ENCODE data around the gene PRUNE1.

The PRUNE1 gene

GRCh38 chr1:150994248-150994647 lies 14.0 kb upstream of the PRUNE1 start:
- Histone ChIP-seq H3K4me2 (no peak overlapping the region), H3K36me3 (ENCODE audit: insufficient read depth) (no peaks in the 10 kb centered on the region), H3K4me3 (IDR thresholded peaks at IDR 0.05; ENCODE audit: insufficient read depth, low read depth, low read length) (no peak overlapping the region), H3K79me2 (ENCODE audit: insufficient read depth, low read depth) (no peaks in the 10 kb centered on the region), H3K4me1 (ENCODE audit: low read depth, poor library complexity, severe bottlenecking) (peaks cover 23% of the 10 kb centered on the region), H4K20me1 (ENCODE audit: insufficient read depth) (no peaks in the 10 kb centered on the region), H3K27ac (no peak overlapping the region), H3K27me3 (ENCODE audit: insufficient read depth, low read depth) (no peaks in the 10 kb centered on the region), H3K9ac (no peak overlapping the region), H2AFZ (ENCODE audit: low read depth) (no peak overlapping the region)
- TF ChIP-seq, protein P1, sequence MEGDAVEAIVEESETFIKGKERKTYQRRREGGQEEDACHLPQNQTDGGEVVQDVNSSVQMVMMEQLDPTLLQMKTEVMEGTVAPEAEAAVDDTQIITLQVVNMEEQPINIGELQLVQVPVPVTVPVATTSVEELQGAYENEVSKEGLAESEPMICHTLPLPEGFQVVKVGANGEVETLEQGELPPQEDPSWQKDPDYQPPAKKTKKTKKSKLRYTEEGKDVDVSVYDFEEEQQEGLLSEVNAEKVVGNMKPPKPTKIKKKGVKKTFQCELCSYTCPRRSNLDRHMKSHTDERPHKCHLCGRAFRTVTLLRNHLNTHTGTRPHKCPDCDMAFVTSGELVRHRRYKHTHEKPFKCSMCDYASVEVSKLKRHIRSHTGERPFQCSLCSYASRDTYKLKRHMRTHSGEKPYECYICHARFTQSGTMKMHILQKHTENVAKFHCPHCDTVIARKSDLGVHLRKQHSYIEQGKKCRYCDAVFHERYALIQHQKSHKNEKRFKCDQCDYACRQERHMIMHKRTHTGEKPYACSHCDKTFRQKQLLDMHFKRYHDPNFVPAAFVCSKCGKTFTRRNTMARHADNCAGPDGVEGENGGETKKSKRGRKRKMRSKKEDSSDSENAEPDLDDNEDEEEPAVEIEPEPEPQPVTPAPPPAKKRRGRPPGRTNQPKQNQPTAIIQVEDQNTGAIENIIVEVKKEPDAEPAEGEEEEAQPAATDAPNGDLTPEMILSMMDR (conservative IDR thresholded peaks at IDR 0.05; ENCODE audit: low read depth, low read length), result no peak

GRCh38 chr1:150995460-150995859 lies 12.8 kb upstream of the PRUNE1 start:
- Histone ChIP-seq H4K20me1 (ENCODE audit: insufficient read depth) (no peaks in the 10 kb centered on the region), H3K9ac (peak overlapping the region; percentile 8; the same call in 1 of the 2 replicates), H3K36me3 (ENCODE audit: insufficient read depth) (no peaks in the 10 kb centered on the region), H3K27me3 (ENCODE audit: insufficient read depth, low read depth) (no peaks in the 10 kb centered on the region), H2AFZ (ENCODE audit: low read depth) (peak overlapping the region; percentile 85), H3K4me3 (IDR thresholded peaks at IDR 0.05; ENCODE audit: insufficient read depth, low read depth, low read length) (peak overlapping the region; percentile 83), H3K79me2 (ENCODE audit: insufficient read depth, low read depth) (no peaks in the 10 kb centered on the region), H3K4me2 (peak overlapping the region; percentile 39), H3K4me1 (ENCODE audit: low read depth, poor library complexity, severe bottlenecking) (peaks cover 23% of the 10 kb centered on the region), H3K27ac (no peak overlapping the region)
- TF ChIP-seq, protein P1 (conservative IDR thresholded peaks at IDR 0.05; ENCODE audit: low read depth, low read length), result no peak

DNA sequence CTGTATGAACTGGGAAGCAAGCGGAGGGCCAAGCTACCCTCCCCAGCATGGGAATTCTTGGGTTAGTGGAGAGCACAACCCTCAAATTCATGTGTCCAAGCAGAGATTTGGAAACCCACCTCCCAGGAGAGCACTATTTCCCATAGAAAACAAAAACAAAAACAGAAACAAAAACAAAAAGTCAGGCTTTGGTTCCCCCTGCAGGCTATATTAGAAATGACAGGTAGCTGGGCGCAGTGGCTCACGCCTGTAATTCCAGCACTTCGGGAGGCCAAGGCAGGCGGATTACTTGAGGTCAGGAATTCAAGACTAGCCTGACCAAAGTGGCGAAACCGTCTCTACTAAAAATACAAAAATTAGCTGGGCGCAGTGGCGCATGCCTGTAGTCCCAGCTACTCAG lies 12.4 kb upstream of the PRUNE1 start:
- no peaks in the 10 kb centered on the region for H3K36me3 ChIP-seq (ENCODE audit: insufficient read depth)
- TF ChIP-seq, protein P1 (conservative IDR thresholded peaks at IDR 0.05; ENCODE audit: low read depth, low read length), result peak; percentile 100
- H3K9ac ChIP-seq, result peak overlapping the region; percentile 8; the same call in 1 of the 2 replicates
- no peak overlapping the region for H3K27ac ChIP-seq
- H3K27me3 ChIP-seq (ENCODE audit: insufficient read depth, low read depth), result no peaks in the 10 kb centered on the region
- H3K4me1 ChIP-seq (ENCODE audit: low read depth, poor library complexity, severe bottlenecking), result peaks cover 23% of the 10 kb centered on the region
- H3K4me3 ChIP-seq (IDR thresholded peaks at IDR 0.05; ENCODE audit: insufficient read depth, low read depth, low read length), result peak overlapping the region; percentile 83
- peak overlapping the region; percentile 39 for H3K4me2 ChIP-seq
- no peaks in the 10 kb centered on the region for H3K79me2 ChIP-seq (ENCODE audit: insufficient read depth, low read depth)
- peak overlapping the region; percentile 85 for H2AFZ ChIP-seq (ENCODE audit: low read depth)
- H4K20me1 ChIP-seq (ENCODE audit: insufficient read depth), result no peaks in the 10 kb centered on the region

DNA sequence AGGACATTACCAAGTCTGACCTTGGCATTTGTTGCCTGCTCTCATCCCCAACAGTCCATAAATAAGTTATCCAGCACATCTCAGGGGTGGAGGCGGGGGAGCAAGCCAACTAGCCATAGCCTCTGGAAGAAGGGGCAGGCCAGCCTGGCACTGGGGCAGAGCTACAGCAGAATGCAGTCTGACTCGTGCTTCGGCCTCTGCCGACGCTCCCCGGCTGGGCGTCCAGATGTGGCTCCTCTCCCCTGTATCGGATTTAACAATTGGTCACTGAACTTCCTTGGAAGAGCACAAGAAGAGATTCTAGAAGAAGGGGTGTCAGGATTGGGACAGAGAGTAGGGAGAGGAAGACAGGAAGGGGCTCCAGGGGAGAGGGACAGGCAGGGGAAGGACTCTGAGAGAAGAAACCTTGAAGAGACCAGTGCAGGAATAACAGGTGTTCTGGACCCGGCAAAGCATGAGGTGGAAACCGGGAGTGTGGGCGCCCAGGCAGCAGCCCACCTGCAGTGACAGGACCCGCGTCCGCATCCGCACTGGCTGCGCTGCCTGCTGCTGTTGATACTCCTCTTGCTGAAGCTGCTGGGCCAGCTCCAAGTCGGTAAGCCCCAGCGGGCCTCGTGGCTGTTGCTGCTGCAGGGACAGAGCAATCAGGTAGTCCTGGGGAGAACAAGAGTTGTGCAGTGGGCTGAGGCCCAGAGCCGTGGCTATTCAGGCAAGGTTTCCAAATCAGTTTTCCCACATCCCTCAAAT lies 10.9 kb upstream of the PRUNE1 start:
- H3K27me3 ChIP-seq (ENCODE audit: insufficient read depth, low read depth), result no peaks in the 10 kb centered on the region; the same call in 1 of the 2 replicates
- H3K4me1 ChIP-seq (ENCODE audit: low read depth, poor library complexity, severe bottlenecking), result peaks cover 23% of the 10 kb centered on the region
- no peak overlapping the region for H3K9ac ChIP-seq
- H3K27ac ChIP-seq, result no peak overlapping the region; the same call in 1 of the 2 replicates
- H3K4me2 ChIP-seq, result no peak overlapping the region
- H2AFZ ChIP-seq (ENCODE audit: low read depth), result peak overlapping the region; percentile 23; the same call in 1 of the 2 replicates
- H4K20me1 ChIP-seq (ENCODE audit: insufficient read depth), result no peaks in the 10 kb centered on the region
- TF ChIP-seq, protein P1 (conservative IDR thresholded peaks at IDR 0.05; ENCODE audit: low read depth, low read length), result no peak
- no peak overlapping the region for H3K4me3 ChIP-seq (IDR thresholded peaks at IDR 0.05; ENCODE audit: insufficient read depth, low read depth, low read length)
- H3K79me2 ChIP-seq (ENCODE audit: insufficient read depth, low read depth), result no peaks in the 10 kb centered on the region
- no peaks in the 10 kb centered on the region for H3K36me3 ChIP-seq (ENCODE audit: insufficient read depth)
